SK-N-SH treated with all-trans-retinoic acid at 6 μM for 48 hours (cell line): Measurements from ENCODE around the gene COL12A1.

ENCODE experiments used
- CSDC2 ChIP-seq: fragments of 250-450 bp; sonication (Bioruptor Pico); IDR thresholded peaks from 2 replicates; pipeline ENCODE4 v1.5.0; 2020; ENCODE audit warnings: mild to moderate bottlenecking, moderate library complexity
- CSRNP3 ChIP-seq: fragments of 250-450 bp; sonication (Bioruptor Pico); IDR thresholded peaks from 2 replicates; pipeline ENCODE4 v1.5.1; 2021; ENCODE audit warnings: mild to moderate bottlenecking, moderate library complexity
- ESRRG ChIP-seq: fragments of 250-450 bp; sonication (Bioruptor Pico); IDR thresholded peaks from 2 replicates; pipeline ENCODE4 v1.6.1; 2021; ENCODE audit warnings: mild to moderate bottlenecking
- GLIS3 ChIP-seq: fragments of 250-450 bp; sonication (Bioruptor Pico); IDR thresholded peaks from 2 replicates; pipeline ENCODE4 v1.5.0; 2020; ENCODE audit warnings: mild to moderate bottlenecking, moderate library complexity
- ISL1 ChIP-seq: fragments of 250-450 bp; sonication (Bioruptor Pico); IDR thresholded peaks from 2 replicates; pipeline ENCODE4 v2.1.2; 2022; ENCODE audit warnings: mild to moderate bottlenecking, moderate library complexity
- OSR1 ChIP-seq: fragments of 250-450 bp; sonication (Bioruptor Pico); IDR thresholded peaks from 2 replicates; pipeline ENCODE4 v1.8.0; 2022; ENCODE audit warnings: moderate library complexity, mild to moderate bottlenecking, inconsistent platforms
- PPARA ChIP-seq: fragments of 250-450 bp; sonication (Bioruptor Pico); IDR thresholded peaks from 2 replicates; pipeline ENCODE4 v1.5.0; 2020; ENCODE audit warnings: mild to moderate bottlenecking, borderline replicate concordance
- RARB ChIP-seq: fragments of 250-450 bp; sonication (Bioruptor Pico); IDR thresholded peaks from 2 replicates; pipeline ENCODE4 v1.8.0; 2021; ENCODE audit warnings: mild to moderate bottlenecking, moderate library complexity
- TOX ChIP-seq: fragments of 250-450 bp; sonication (Bioruptor Pico); IDR thresholded peaks from 2 replicates; pipeline ENCODE4 v1.8.0; 2021; ENCODE audit warnings: mild to moderate bottlenecking, moderate library complexity, borderline replicate concordance
- ZC3H10 ChIP-seq: fragments of 250-450 bp; sonication (Bioruptor Pico); IDR thresholded peaks from 2 replicates; pipeline ENCODE4 v1.5.1; 2021; ENCODE audit warnings: mild to moderate bottlenecking, moderate library complexity
- ZFP3 ChIP-seq: fragments of 250-450 bp; sonication (Bioruptor Pico); IDR thresholded peaks from 2 replicates; pipeline ENCODE4 v1.5.0; 2020; ENCODE audit warnings: mild to moderate bottlenecking, moderate library complexity
- TF ChIP-seq, protein P1 (sequence below): fragments of 250-450 bp; sonication (Bioruptor Pico); IDR thresholded peaks from 2 replicates; pipeline ENCODE4 v1.8.0; 2020; ENCODE audit warnings: mild to moderate bottlenecking, moderate library complexity, borderline replicate concordance

- no peak for TF ChIP-seq ZC3H10
- TF ChIP-seq PPARA (CRISPR knock-in tag) = no peak
- TF ChIP-seq GLIS3 (CRISPR knock-in tag) = no peak
- TF ChIP-seq OSR1 = no peak
- TF ChIP-seq RARB = no peak
- no peak for TF ChIP-seq CSRNP3 (CRISPR knock-in tag)
- TF ChIP-seq CSDC2 (CRISPR knock-in tag) = no peak
- TF ChIP-seq, protein P1, sequence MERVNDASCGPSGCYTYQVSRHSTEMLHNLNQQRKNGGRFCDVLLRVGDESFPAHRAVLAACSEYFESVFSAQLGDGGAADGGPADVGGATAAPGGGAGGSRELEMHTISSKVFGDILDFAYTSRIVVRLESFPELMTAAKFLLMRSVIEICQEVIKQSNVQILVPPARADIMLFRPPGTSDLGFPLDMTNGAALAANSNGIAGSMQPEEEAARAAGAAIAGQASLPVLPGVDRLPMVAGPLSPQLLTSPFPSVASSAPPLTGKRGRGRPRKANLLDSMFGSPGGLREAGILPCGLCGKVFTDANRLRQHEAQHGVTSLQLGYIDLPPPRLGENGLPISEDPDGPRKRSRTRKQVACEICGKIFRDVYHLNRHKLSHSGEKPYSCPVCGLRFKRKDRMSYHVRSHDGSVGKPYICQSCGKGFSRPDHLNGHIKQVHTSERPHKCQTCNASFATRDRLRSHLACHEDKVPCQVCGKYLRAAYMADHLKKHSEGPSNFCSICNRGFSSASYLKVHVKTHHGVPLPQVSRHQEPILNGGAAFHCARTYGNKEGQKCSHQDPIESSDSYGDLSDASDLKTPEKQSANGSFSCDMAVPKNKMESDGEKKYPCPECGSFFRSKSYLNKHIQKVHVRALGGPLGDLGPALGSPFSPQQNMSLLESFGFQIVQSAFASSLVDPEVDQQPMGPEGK (CRISPR knock-in tag) = no peak
- TF ChIP-seq ISL1 (CRISPR knock-in tag) = no peak
- no peak for TF ChIP-seq TOX (CRISPR knock-in tag)
- TF ChIP-seq ZFP3 (CRISPR knock-in tag) = no peak
- TF ChIP-seq ESRRG (CRISPR knock-in tag) = no peak
Measured at GRCh38 chr6:75142721-75143120, 63.1 kb downstream of the COL12A1 start.
